Neuron (in vitro differentiated cells): ENCODE results near the gene ADAMTS13.

ENCODE experiments used
- H2AFZ ChIP-seq: one replicate; pipeline ENCODE4 v1.6.1; 2013; ENCODE audit warnings: low read depth, mild to moderate bottlenecking, inconsistent platforms, low read length, moderate library complexity
- H3K27me3 ChIP-seq: one replicate; pipeline ENCODE4 v1.6.1; 2013; ENCODE audit warnings: low read length; ENCODE audit not compliant: insufficient read depth
- H3K36me3 ChIP-seq: one replicate; pipeline ENCODE4 v1.6.1; 2013; ENCODE audit warnings: low read length; ENCODE audit not compliant: insufficient read depth
- H3K4me1 ChIP-seq: one replicate; pipeline ENCODE4 v1.6.1; 2013; ENCODE audit warnings: low read length; ENCODE audit not compliant: insufficient read depth
- H3K4me3 ChIP-seq: 2 replicates; pipeline ENCODE4 v1.5.1; 2013; ENCODE audit warnings: mild to moderate bottlenecking, low read length, moderate library complexity
- H3K9me3 ChIP-seq: one replicate; pipeline ENCODE4 v1.6.1; 2013; ENCODE audit warnings: low read length

Gene ADAMTS13

DNA sequence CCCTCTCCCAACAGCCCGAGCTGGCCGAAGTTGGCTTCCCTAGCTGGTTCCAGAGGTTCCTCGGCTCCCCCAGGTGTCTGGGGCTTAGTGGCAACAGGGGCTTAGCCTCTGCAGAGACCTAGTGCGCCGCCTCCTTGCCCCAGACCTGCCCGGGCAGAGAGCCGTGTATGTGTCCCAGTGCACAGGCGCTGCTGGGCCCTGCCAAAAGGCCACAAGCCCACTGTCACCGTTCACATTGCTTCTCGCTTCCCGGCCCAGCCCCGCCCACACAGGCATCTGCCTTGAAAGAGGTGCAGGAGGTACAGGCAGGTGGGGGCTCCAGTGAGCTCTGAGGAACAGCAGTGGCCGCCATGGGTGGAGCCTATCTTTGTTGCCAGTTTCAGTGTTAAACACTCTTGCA lies 35.1 kb downstream of the ADAMTS13 start:
- Histone ChIP-seq H2AFZ (no peak overlapping the region), H3K27me3 (no peaks in the 10 kb centered on the region), H3K4me3 (no peak overlapping the region), H3K4me1 (peaks cover 25% of the 10 kb centered on the region), H3K9me3 (no peaks in the 10 kb centered on the region), H3K36me3 (no peaks in the 10 kb centered on the region)

DNA sequence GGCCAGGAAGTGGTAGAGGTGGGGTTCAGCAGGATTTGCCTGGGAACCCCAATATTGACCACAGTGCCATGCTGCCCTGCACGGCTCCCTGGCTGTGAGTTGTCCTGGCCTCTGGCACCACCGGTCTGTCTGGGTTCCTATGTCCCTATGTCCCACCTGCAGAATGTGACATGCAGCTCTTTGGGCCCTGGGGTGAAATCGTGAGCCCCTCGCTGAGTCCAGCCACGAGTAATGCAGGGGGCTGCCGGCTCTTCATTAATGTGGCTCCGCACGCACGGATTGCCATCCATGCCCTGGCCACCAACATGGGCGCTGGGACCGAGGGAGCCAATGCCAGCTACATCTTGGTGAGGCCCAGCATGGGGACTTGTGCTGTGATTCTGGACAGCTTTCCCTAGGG lies 35.6 kb downstream of the ADAMTS13 start:
- no peaks in the 10 kb centered on the region for H3K36me3 ChIP-seq
- H2AFZ ChIP-seq = no peak overlapping the region
- no peak overlapping the region for H3K4me3 ChIP-seq
- no peaks in the 10 kb centered on the region for H3K9me3 ChIP-seq
- H3K27me3 ChIP-seq = no peaks in the 10 kb centered on the region
- peaks cover 25% of the 10 kb centered on the region for H3K4me1 ChIP-seq

DNA sequence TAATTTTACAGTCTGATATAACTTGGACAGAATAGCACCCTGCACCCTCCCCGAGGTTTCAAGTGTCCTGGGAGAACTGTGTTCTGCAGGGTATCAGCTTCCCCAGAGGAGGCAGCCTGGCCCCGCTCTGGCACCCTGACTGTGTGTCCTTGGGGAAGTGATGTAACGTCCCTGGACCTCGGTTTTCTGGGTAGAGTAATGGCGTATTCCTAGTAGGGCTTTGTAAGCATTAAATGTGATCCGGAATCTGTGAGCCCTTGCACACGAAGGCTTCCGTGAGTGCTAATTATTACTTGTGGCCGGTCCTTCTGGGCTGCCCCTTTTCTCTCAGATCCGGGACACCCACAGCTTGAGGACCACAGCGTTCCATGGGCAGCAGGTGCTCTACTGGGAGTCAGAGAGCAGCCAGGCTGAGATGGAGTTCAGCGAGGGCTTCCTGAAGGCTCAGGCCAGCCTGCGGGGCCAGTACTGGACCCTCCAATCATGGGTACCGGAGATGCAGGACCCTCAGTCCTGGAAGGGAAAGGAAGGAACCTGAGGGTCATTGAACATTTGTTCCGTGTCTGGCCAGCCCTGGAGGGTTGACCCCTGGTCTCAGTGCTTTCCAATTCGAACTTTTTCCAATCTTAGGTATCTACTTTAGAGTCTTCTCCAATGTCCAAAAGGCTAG lies 36.6 kb downstream of the ADAMTS13 start:
- no peaks in the 10 kb centered on the region for H3K9me3 ChIP-seq
- H3K4me1 ChIP-seq = peaks cover 28% of the 10 kb centered on the region
- peak overlapping the region; percentile 88 for H3K4me3 ChIP-seq
- H3K36me3 ChIP-seq = peaks cover 7% of the 10 kb centered on the region
- H3K27me3 ChIP-seq = no peaks in the 10 kb centered on the region
- peak overlapping the region; percentile 69 for H2AFZ ChIP-seq

DNA sequence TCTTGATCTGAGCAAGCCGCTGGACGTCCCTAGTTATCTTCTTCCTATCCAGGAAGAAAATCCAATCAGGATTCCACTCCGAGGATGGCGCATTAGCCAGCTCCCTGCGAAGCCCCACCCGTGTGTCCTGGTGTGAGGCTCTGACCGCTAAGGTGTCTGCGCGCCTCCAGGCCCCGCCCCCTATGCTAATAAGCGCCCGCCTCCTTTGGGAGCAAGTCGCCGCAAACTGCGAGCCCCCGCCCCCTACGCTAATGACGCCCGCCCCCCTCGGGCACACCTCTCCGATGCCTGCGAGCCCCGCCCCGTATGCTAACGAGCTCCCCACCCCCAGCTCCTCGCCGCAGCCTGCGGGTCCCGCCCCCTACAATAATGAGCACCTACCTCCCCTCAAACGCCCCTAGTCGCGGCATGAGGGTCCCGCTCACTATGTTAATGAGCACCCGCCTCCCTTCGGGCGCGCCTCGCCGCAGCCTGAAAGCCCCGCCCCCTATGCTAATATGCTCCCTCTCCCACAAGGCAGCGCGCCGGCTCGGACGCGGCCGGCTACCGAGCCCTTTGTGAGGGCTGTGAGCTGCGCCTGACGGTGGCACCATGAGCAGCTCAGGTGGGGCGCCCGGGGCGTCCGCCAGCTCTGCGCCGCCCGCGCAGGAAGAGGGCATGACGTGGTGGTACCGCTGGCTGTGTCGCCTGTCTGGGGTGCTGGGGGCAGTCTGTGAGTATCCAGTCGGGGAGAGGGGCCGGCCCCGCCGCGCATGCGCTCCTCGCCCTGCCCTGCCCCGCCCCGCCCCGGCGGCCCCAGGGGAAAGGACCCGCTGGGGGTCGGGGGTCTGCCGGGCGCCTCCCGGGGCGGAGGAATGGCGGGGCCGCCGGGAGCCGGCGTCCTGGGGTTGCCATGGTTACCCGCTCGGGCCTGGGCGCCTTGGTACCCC lies 37.6 kb downstream of the ADAMTS13 start, which contains the start of gene CACFD1:
Gene CACFD1 (plus strand): TSS at position 503 of the 929 bp plus-strand sequence. CDS start 89 bp downstream, at position 592.
- H3K36me3 ChIP-seq = peaks cover 7% of the 10 kb centered on the region
- H3K4me3 ChIP-seq = peak within 1 kb of the TSS; percentile 88
- no peaks in the 10 kb centered on the region for H3K27me3 ChIP-seq
- H3K4me1 ChIP-seq = peaks cover 28% of the 10 kb centered on the region
- H2AFZ ChIP-seq = peak within 1 kb of the TSS; percentile 69
- no peaks in the 10 kb centered on the region for H3K9me3 ChIP-seq

DNA sequence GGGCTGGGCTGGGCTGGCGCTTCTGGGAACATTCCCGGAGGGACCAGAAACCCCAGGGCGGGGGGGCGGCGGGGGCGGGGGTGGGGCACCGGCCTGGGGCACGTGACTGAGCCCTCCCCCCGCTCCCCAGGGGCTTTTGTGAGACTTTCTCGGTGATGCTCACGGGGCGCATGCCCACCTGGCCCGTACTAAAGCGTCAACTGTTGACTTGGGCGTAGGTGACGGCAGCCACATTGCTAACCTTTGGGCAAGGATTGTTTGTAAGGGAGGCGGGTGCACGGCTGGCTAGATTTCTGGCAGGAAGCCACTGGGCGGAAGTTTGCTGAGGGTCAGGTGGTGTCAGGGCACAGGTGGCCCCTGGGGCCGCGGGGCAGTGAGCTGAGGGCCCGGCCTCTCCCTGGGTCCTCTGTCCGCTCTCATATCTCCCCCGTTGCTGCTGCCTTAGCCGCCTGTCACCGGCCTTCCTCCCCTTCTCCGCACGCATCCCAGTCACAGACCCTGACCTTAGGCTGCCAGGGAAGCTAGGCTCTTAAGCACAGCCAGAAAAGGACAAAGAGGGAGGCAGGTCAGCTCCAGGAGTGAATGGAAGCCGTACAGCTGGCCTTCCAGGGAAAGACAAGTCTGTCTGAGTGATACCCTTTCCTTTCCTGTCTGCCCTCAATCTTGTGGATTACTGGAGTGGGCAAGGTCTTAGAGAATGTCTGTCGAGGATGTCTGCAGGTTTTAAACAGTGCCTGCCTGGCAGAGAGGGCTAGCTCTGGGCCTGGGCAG lies 38.4 kb downstream of the ADAMTS13 start:
- Histone ChIP-seq H3K4me1 (peaks cover 28% of the 10 kb centered on the region), H3K9me3 (no peaks in the 10 kb centered on the region), H3K36me3 (peaks cover 16% of the 10 kb centered on the region), H3K27me3 (no peaks in the 10 kb centered on the region), H2AFZ (no peak overlapping the region), H3K4me3 (peak overlapping the region; percentile 88)

DNA sequence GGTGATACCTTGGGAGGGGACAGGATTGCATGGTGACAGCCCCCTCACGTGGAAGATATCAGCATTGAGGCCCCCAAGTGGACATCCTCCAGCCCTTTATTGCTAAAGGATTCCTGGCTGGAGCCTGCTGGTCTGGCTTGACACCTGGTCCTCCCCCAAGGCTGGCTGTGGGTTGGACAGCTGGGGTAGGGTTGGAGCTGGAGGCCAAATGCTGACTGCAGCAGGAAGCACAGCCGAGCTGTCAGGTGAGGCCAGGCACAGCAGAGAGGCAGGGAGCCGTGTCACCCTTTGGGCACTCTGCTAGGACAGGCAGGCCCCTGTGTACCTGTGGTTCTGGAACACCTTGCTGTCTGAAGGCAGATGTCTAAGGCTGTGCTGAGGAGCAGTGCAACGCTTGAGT lies 39.8 kb downstream of the ADAMTS13 start:
- Histone ChIP-seq H3K27me3 (no peaks in the 10 kb centered on the region), H2AFZ (no peak overlapping the region), H3K4me1 (peaks cover 28% of the 10 kb centered on the region), H3K36me3 (peaks cover 24% of the 10 kb centered on the region), H3K4me3 (no peak overlapping the region), H3K9me3 (no peaks in the 10 kb centered on the region)

DNA sequence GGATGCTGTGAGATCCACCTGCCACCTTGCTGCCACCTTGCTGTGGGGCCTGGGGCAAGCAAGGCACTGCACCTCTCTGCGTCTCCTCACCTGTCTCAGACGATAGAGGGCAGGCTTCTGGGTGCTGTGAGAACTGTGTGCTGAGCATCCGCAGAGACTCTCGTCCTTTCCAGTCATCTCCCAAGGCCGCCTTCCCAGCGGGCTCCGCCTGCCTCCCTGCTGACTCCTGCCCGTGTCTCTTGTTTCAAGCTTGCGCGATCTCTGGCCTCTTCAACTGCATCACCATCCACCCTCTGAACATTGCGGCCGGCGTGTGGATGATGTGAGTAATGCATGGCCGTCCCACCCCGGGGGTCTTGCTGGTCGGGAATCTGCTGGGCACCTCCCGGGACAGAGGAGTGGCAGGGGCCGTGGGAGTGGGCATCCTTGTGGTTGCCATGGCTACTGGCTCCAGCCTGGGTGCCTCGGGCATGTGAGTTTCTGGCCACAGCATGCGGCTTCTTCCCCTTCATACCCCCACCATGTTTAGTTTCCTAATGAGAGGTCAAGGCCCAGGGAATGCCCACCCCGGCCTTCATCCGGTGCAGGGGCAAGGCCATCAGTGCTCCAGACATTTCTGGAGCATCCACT lies 41.2 kb downstream of the ADAMTS13 start:
- peaks cover 28% of the 10 kb centered on the region for H3K4me1 ChIP-seq
- no peaks in the 10 kb centered on the region for H3K9me3 ChIP-seq
- H3K36me3 ChIP-seq = peaks cover 29% of the 10 kb centered on the region
- no peaks in the 10 kb centered on the region for H3K27me3 ChIP-seq
- no peak overlapping the region for H3K4me3 ChIP-seq
- no peak overlapping the region for H2AFZ ChIP-seq

DNA sequence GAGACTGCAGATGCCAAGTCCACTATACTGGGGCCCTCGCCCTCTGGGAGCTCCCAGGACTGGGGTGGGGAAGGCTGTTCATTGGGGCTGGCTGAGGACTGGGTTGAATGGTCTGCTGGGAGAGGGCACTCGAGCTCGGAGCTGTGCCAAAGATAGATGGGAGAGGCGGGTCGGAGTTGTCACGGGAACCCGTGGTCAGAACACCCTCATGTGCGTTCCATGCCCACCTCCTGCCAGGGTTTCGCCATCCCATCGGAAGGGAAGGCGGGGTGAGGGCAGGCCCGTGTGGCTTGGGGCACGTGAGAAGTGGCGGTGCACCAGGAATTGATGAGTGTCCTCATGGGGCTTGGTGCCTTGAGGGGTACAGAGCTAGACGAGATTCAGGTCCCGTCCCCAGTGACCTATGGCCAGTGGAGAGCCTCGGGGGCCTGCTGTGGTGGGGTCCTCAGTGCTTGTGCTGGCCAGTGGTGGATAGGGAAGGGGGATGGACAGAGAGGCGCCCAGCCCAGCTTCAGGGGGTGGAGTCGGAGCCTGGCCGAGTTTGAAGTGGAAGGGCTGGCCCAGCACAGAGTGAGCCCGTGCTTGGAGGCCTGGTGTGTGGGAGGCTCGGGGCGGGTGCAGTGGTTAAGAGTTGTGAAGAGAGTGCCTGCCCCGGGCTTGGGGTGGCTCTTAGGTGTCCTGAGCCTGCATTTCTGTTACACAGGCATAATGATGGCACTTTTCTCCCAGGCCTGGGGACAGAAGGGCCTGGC lies 41.9 kb downstream of the ADAMTS13 start:
- no peak overlapping the region for H2AFZ ChIP-seq
- peaks cover 22% of the 10 kb centered on the region for H3K4me1 ChIP-seq
- H3K9me3 ChIP-seq = no peaks in the 10 kb centered on the region
- peaks cover 29% of the 10 kb centered on the region for H3K36me3 ChIP-seq
- no peak overlapping the region for H3K4me3 ChIP-seq
- no peaks in the 10 kb centered on the region for H3K27me3 ChIP-seq

DNA sequence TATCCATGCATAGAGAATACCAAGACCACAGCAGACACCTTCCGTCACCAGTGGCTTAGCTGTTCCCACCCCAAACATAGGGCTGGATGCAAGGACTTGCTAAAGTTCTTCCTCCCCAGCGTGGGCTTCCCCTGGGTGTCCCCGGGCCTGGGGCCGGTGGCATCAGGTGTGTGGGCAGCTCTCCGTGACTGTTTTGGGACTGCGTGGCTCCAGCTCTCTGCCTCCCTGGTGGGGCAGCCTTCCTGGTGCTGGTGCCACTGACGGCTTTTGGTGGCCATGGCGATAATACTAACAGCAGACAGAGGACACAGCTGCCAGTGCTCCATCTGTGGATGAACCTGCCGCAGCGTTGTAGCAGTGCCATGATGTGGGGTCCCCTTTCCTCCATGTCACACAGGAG lies 42.5 kb downstream of the ADAMTS13 start:
- H2AFZ ChIP-seq = no peak overlapping the region
- no peaks in the 10 kb centered on the region for H3K9me3 ChIP-seq
- H3K4me3 ChIP-seq = no peak overlapping the region
- H3K4me1 ChIP-seq = peaks cover 20% of the 10 kb centered on the region
- H3K27me3 ChIP-seq = no peaks in the 10 kb centered on the region
- peaks cover 29% of the 10 kb centered on the region for H3K36me3 ChIP-seq

DNA sequence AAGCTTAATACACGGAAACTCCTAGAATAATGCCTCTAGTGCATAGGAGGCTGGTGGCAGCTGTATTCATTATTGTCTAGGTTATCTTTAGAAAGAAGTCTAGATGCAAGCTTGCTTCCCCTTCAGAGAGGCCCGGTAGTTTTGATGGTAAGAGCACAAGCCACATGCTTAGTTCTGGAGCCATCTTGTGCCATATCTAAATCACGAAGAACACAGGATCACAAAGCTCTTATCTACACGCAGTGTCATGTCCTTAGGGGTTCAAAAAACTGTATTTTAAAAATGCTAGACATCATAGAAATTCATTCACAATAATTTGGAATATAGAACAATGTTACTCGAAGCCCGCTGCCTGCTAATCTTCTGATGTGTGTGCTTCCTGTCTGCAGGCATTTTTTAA lies 43.8 kb downstream of the ADAMTS13 start:
- H3K4me3 ChIP-seq = no peak overlapping the region
- no peak overlapping the region for H2AFZ ChIP-seq
- H3K4me1 ChIP-seq = peaks cover 14% of the 10 kb centered on the region
- no peaks in the 10 kb centered on the region for H3K9me3 ChIP-seq
- no peaks in the 10 kb centered on the region for H3K27me3 ChIP-seq
- H3K36me3 ChIP-seq = peaks cover 29% of the 10 kb centered on the region

DNA sequence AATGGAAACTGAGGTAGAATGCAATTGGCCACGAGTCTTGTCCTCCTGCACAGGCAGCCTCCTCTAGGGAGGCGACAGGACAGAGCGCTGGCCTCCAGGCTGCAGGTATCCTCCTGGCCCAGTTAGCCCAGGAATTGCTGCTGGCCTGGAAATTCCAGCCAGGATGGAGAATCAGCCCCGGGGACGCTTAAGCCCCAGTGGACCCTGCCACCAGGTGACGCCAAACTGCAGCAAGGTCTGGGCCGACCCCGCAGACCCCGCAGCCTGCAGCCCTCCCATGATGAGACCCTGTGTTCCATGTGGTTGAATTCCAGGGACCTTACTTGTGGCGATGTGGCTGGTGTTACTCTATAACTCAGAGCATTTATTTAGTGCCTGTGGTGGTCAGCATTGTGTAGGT lies 44.9 kb downstream of the ADAMTS13 start:
- Histone ChIP-seq H3K36me3 (peaks cover 34% of the 10 kb centered on the region), H2AFZ (no peak overlapping the region), H3K9me3 (no peaks in the 10 kb centered on the region), H3K4me3 (no peak overlapping the region), H3K4me1 (peaks cover 4% of the 10 kb centered on the region), H3K27me3 (no peaks in the 10 kb centered on the region)

DNA sequence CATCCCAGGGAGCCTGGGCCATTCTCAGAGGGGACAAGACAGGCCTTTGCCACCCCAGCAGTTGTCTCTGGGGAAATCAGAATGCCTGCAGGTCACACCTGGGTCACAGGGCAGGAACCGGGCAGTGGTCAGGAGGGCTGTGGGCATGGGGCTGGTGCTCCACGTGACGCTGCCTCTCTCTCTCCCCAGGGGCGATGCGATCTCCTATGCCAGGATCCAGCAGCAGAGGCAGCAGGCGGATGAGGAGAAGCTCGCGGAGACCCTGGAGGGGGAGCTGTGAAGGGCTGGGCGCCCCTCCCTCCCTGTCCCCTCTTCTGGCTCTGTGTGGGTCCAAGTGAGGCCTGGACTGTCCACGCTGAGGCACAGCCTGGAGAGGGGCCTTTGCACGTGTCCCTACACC lies 46.2 kb downstream of the ADAMTS13 start:
- peaks cover 32% of the 10 kb centered on the region for H3K36me3 ChIP-seq
- no peaks in the 10 kb centered on the region for H3K4me1 ChIP-seq
- no peaks in the 10 kb centered on the region for H3K9me3 ChIP-seq
- no peaks in the 10 kb centered on the region for H3K27me3 ChIP-seq
- H3K4me3 ChIP-seq = no peak overlapping the region
- H2AFZ ChIP-seq = no peak overlapping the region
